Measurements from ENCODE around the gene NUTF2. TPM values are rescaled to one million over a fixed set of nuclear protein-coding genes. Genes with fewer than 3 reads are reported as not detected.

NUTF2 gene
- total and polyA plus RNA-seq, 2 of the 8 experiments (the other 6 are each of a cell fraction or from before 2014, with no cell fraction given), result 219 to 377 TPM

- no peak for TF ChIP-seq TAF7 (optimal IDR thresholded peaks at IDR 0.05; ENCODE audit: borderline replicate concordance, low read depth, low read length)
- no peak for TF ChIP-seq BCL11A (IDR thresholded peaks at IDR 0.05; ENCODE audit: low read depth in 2 of 2, low read length in 2 of 2)
- no peak; a peak in 1 of 4 replicates for TF ChIP-seq RAD21 (IDR thresholded peaks at IDR 0.05 in 1 of 2, conservative IDR thresholded peaks at IDR 0.05 in 1 of 2; ENCODE audit: low read depth in 2 of 2, low read length in 2 of 2)
- peak; percentile 52; the same call in 1 of the 2 replicates for TF ChIP-seq E2F6 (IDR thresholded peaks at IDR 0.05)
- no peak for TF ChIP-seq CBX8 (IDR thresholded peaks at IDR 0.05; ENCODE audit: borderline replicate concordance, low read depth, low read length)
- peak; percentile 87 for TF ChIP-seq TAF1 (IDR thresholded peaks at IDR 0.05; ENCODE audit: low read depth, low read length)
- TF ChIP-seq ASH2L (IDR thresholded peaks at IDR 0.05; ENCODE audit: low read length), result no peak
- TF ChIP-seq SIX5 (IDR thresholded peaks at IDR 0.05; ENCODE audit: low read depth, low read length), result no peak
- no peak for TF ChIP-seq ATF3 (IDR thresholded peaks at IDR 0.05; ENCODE audit: insufficient read depth, low read depth, low read length)
- no peak for TF ChIP-seq NRF1 (IDR thresholded peaks at IDR 0.05; ENCODE audit: low read depth, low read length)
- no peak for TF ChIP-seq TCF12 (IDR thresholded peaks at IDR 0.05; ENCODE audit: low read depth, low read length)
- no peak for TF ChIP-seq CEBPB (IDR thresholded peaks at IDR 0.05; ENCODE audit: low read depth, low read length)
- no peak for TF ChIP-seq SAP30 (IDR thresholded peaks at IDR 0.05; ENCODE audit: insufficient read depth, insufficient replicate concordance, low read length)
- no peak for TF ChIP-seq SRF (IDR thresholded peaks at IDR 0.05; ENCODE audit: low read depth, low read length)
- TF ChIP-seq RXRA (IDR thresholded peaks at IDR 0.05; ENCODE audit: insufficient read depth, low read depth, low read length), result no peak
- TF ChIP-seq FOSL1 (IDR thresholded peaks at IDR 0.05; ENCODE audit: insufficient read depth, low read depth, low read length), result no peak
- no peak for TF ChIP-seq YY1 (IDR thresholded peaks at IDR 0.05; ENCODE audit: low read depth, low read length)
- TF ChIP-seq POLR2AphosphoS5 (IDR thresholded peaks at IDR 0.05; ENCODE audit: low read depth, low read length), result peak; percentile 79
- no peak for TF ChIP-seq SP2 (IDR thresholded peaks at IDR 0.05; ENCODE audit: low read length)
- no peak for TF ChIP-seq KDM5A (IDR thresholded peaks at IDR 0.05; ENCODE audit: low read length)
- no peak for TF ChIP-seq NANOG (IDR thresholded peaks at IDR 0.05; ENCODE audit: insufficient read depth, low read depth, low read length, poor library complexity, severe bottlenecking)
- TF ChIP-seq EP300 (IDR thresholded peaks at IDR 0.05; ENCODE audit: borderline replicate concordance in 1 of 2, low read depth in 2 of 2, low read length in 2 of 2), result no peak
Observed at GRCh38 chr16:67884684-67885083, 38.0 kb downstream of the NUTF2 start, which contains the start of gene NRN1L (continued).
